IMR-90 (cell line): ENCODE results near the gene MAFB.

Experiments used
- BHLHE40 ChIP-seq: fragments of 150-350 bp; IDR thresholded peaks from 2 replicates; pipeline ENCODE4 v1.6.1; 2016; ENCODE audit warnings: mild to moderate bottlenecking, low read depth, low read length
- CEBPB ChIP-seq: IDR thresholded peaks from 2 replicates; pipeline ENCODE4 v1.6.1; 2012; ENCODE audit warnings: low read depth, low read length, improper control_type of control experiment
- CTCF ChIP-seq: conservative IDR thresholded peaks from 2 replicates; pipeline ENCODE4 v1.5.1; 2012; ENCODE audit warnings: mild to moderate bottlenecking, low read depth, low read length, improper control_type of control experiment
- ELK1 ChIP-seq: fragments of 150-350 bp; IDR thresholded peaks from 2 replicates; pipeline ENCODE4 v1.6.1; 2016; ENCODE audit warnings: low read depth, mild to moderate bottlenecking, low read length, moderate library complexity, borderline replicate concordance
- FOS ChIP-seq: fragments of 150-350 bp; IDR thresholded peaks from 2 replicates; pipeline ENCODE4 v1.6.1; 2016; ENCODE audit warnings: low read depth, low read length
- MXI1 ChIP-seq: IDR thresholded peaks from 2 replicates; pipeline ENCODE4 v1.6.1; 2012; ENCODE audit warnings: low read depth, mild to moderate bottlenecking, low read length, moderate library complexity, borderline replicate concordance
- NFE2L2 ChIP-seq: fragments of 150-350 bp; IDR thresholded peaks from 2 replicates; pipeline ENCODE4 v1.6.1; 2016; ENCODE audit warnings: low read depth, mild to moderate bottlenecking, low read length
- POLR2A ChIP-seq: IDR thresholded peaks from 2 replicates; pipeline ENCODE4 v1.6.1; 2012; ENCODE audit warnings: mild to moderate bottlenecking, low read depth, low read length
- RAD21 ChIP-seq: IDR thresholded peaks from 2 replicates; pipeline ENCODE4 v1.6.1; 2012; ENCODE audit warnings: low read length, improper control_type of control experiment
- RFX5 ChIP-seq: IDR thresholded peaks from 2 replicates; pipeline ENCODE4 v1.8.0; 2012; ENCODE audit warnings: low read depth, mild to moderate bottlenecking, low read length, moderate library complexity
- SMC3 ChIP-seq: fragments of 150-350 bp; IDR thresholded peaks from 2 replicates; pipeline ENCODE4 v1.6.1; 2016; ENCODE audit warnings: low read depth, mild to moderate bottlenecking, antibody characterized with exemption, low read length, moderate library complexity
- USF2 ChIP-seq: fragments of 150-350 bp; IDR thresholded peaks from 2 replicates; pipeline ENCODE4 v1.6.1; 2017; ENCODE audit warnings: mild to moderate bottlenecking, antibody characterized with exemption, low read length, low read depth

GRCh38 chr20:40703975-40704530 is 15.0 kb upstream of the MAFB start:
- TF ChIP-seq SMC3 (no peak), POLR2A (no peak), RFX5 (no peak), CTCF (no peak), CEBPB (no peak), RAD21 (no peak), FOS (no peak), USF2 (no peak), ELK1 (no peak), MXI1 (no peak), BHLHE40 (no peak), NFE2L2 (no peak)
